ENCODE data around the gene FOXL2NB.

DNA sequence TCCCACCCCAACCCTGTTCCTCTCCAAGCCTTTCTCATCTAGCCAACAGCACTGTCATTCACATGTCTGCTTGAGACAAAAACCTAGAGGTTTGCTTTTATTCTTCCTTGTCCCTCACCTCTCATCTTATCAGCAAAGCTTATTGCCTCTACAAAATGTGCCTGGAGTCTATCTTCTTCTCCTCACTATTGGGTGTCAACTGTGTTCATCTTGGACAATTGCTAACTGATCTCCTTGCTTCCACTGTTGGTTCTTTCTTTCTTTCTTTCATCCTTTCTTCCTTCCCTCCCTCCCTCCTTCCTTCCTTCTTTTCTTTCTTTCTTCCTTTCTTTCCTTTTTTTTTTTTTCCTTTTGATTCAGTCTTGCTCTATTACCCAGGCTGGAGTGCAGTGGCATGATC lies 48.3 kb upstream of the FOXL2NB start:
- TF ChIP-seq, protein P1, sequence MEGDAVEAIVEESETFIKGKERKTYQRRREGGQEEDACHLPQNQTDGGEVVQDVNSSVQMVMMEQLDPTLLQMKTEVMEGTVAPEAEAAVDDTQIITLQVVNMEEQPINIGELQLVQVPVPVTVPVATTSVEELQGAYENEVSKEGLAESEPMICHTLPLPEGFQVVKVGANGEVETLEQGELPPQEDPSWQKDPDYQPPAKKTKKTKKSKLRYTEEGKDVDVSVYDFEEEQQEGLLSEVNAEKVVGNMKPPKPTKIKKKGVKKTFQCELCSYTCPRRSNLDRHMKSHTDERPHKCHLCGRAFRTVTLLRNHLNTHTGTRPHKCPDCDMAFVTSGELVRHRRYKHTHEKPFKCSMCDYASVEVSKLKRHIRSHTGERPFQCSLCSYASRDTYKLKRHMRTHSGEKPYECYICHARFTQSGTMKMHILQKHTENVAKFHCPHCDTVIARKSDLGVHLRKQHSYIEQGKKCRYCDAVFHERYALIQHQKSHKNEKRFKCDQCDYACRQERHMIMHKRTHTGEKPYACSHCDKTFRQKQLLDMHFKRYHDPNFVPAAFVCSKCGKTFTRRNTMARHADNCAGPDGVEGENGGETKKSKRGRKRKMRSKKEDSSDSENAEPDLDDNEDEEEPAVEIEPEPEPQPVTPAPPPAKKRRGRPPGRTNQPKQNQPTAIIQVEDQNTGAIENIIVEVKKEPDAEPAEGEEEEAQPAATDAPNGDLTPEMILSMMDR (IDR thresholded peaks at IDR 0.05; ENCODE audit: low read depth, low read length, poor library complexity, severe bottlenecking), result no peak
- TF ChIP-seq EZH2phosphoT487 (IDR thresholded peaks at IDR 0.05; ENCODE audit: borderline replicate concordance, low read length), result no peak
